Measurements from ENCODE around the gene NAIP.
"Not testable (repeated sequence)": the region's sequence is repeated elsewhere in the genome, so short reads cannot be mapped to it uniquely, and the experiment has no call there.

- TF ChIP-seq CTCF (IDR thresholded peaks at IDR 0.05; ENCODE audit: low read depth, low read length, missing input control); TAF1 (conservative IDR thresholded peaks at IDR 0.05); EGR1 (IDR thresholded peaks at IDR 0.05; ENCODE audit: low read depth in 2 of 2); GABPA (IDR thresholded peaks at IDR 0.05 in 1 of 2, conservative IDR thresholded peaks at IDR 0.05 in 1 of 2): not testable (repeated sequence)
Observed at GRCh38 chr5:71031046-71031776, 6.1 kb upstream of the NAIP start.

All from liver (tissue), 3 donors.